ENCODE measurements around the gene SND1.

- TF ChIP-seq CTCF (IDR thresholded peaks at IDR 0.05) (no peak), POLR2A (IDR thresholded peaks at IDR 0.05) (no peak)
Observed at GRCh38 chr7:128020159-128020558, 368.2 kb downstream of the SND1 start.
